NCI-H2171 treated with DMSO at 0.1 percent for 48 hours (cell line): Measurements from ENCODE around the gene DNASE2.
"Not testable (repeated sequence)": the region's sequence is repeated elsewhere in the genome, so short reads cannot be mapped to it uniquely, and the experiment has no call there.

ENCODE experiments used
- DNase-seq: peaks from one replicate; lab custom pipeline; 2025; lab: John Stamatoyannopoulos, UW

DNASE2 gene

DNA sequence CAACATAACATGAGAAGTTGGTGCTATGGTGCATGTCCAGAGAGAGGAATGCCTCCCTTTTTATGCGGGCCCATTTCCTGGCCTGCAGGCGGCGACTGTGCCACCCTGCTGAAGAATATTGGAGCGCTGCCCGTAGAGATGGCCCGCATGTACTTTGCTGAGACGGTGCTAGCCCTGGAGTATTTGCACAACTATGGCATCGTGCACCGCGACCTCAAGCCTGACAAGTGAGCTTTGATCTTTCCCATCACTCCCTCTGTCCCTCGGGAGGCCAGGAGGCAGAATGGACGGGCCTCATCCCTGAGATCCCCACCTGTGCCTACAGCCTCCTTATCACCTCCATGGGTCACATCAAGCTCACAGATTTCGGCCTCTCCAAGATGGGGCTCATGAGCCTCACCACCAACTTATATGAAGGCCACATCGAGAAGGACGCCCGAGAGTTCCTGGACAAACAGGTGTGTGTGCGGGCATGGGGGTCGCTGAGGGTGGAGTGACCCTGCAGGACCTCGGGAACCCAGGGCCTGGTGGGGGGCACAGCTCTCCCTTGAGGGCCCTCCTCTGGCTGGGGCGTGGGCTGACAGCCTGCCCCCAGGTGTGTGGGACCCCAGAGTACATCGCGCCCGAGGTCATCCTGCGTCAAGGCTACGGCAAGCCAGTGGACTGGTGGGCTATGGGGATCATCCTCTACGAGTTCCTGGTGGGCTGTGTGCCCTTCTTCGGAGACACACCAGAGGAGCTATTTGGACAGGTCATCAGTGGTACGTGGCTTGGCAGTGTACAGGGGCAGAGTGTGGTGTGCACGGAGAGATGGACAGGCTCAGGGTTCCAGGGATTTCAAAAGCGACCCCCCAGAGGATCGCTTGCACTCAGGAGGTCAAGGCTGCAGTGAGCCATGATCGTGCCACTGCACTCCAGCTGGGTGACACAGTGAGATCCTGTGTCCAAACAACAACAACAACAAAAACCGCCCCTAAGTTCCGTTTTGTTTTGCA is 16.2 kb downstream of the DNASE2 start:
- DNase-seq, result no peak

DNA sequence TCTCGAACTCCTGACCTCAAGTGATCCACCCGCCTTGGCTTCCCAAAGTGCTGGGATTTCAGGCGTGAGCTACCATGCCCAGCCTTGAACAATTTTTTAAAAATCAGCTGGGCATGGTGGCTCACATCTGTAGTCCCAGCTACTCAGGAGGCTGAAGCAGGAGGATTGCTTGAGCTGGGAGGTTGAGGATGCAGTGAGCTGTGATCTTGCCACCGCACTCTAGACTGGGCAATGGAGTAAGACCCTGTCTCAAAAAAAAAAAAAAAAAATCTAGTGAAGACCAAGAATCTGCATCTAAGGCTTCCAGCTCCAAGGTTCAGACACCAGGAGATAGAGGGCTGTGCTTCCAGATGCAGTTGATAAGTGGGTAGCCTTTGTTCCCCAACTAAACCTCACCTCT is 17.1 kb downstream of the DNASE2 start:
- DNase-seq, result no peak

DNA sequence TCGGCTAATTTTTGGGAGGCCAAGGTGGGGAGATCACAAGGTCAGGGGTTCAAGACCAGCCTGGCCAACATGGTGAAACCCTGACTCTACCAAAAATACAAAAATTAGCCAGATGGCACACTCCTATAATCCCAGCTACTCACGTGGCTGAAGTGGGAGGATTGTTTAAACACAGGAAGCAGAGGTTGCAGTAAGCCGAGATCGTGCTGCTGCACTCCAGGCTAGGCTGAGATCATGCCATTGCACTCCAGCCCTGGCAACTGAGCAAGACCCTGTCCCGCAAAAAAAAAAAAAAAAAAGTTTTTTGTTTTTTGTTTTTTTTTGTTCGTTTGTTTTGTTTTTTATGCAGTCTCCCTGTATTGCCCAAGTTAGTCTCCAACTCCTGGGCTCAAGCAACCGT is 21.7 kb downstream of the DNASE2 start:
- DNase-seq, result peak; percentile 22

DNA sequence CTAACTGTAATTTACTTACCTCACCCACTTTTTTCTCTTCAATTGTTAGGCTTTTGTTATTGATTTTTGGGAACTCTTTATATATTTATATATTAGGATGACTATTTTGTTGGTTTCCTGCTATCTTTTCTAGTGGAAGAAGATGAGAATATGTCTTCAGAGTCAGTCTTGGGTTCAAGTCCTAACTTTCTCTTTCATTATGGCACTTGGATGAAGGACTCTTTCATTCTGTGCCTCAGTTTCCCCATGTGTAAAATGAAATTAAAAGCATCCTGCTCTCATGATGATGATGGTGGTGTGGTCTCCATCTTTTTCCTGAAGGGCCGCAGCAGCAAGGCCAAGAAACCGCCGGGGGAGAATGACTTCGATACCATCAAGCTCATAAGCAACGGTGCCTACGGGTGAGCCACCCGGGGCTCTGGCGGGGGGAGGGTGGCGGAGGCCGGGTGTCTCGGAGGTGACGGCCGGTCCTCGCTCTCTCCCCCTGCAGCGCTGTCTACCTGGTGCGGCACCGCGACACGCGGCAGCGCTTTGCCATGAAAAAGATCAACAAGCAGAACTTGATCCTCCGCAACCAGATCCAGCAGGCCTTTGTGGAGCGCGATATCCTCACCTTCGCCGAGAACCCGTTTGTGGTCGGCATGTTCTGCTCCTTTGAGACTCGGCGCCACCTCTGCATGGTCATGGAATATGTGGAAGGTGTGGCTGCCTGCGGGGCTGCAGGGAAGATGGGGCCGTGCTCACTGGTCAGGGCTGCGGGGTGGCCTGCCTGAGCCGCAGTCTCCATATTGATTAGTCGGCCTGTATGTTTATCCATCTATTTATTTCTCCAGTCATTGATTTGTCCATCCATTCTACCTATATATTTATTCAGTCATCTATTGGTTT is 23.0 kb downstream of the DNASE2 start:
- DNase-seq, result no peak

DNA sequence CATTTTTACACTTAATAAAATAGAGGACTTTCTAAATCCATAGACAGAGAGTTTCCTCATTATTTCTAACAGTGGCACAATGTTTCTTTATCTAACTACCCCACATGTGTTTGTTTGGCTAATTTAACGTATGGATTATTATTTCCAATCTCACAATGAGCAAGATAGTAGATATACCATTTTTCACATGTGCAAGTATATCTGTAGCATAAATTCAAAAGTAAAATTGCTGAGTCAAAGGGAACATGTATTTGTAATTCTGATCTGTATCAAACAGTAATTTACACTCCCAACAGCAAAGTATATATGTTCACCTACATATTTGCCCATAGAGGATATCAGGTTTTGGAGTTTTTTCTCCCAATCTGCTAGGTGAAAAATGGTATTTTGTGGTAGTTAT is 24.6 kb downstream of the DNASE2 start:
- no peak for DNase-seq

DNA sequence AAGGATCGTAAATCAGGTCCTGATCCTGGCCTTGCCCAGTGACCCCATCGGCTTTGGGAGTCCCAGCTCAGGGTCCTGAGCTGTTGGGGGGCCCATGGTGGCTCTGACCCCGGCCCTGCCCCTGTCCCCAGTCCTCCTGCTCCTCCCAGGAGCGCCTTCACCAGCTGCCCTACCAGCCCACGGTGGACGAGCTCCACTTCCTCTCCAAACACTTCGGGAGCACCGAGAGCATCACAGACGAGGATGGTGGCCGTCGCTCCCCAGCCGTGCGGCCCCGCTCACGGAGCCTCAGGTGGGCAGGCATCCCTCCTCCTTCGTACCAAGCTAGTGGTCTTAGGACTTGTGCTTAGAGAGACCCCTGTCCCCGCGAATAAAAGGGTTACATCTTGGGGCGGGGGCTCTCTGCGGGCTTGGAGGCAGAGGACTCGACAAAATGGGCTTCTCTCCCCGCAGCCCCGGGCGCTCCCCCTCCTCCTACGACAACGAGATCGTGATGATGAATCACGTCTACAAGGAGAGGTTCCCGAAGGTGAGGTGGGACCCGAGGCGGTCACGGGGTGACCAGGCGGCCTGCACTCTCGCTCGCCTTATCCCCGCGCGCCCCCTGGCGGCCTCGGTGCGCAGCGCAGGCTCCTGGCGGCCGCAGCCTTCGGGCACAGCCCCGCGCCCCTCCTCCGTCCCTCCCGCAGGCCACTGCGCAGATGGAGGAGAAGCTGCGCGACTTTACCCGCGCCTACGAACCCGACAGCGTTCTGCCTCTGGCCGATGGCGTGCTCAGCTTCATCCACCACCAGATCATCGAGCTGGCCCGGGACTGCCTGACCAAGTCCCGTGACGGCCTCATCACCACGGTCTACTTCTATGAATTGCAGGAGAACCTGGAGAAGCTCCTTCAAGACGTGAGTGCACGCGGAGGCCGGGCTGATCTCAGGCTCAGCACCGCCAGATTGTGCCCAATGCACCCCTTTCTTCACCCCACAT is 33.8 kb downstream of the DNASE2 start:
- DNase-seq, result peak; percentile 73

DNA sequence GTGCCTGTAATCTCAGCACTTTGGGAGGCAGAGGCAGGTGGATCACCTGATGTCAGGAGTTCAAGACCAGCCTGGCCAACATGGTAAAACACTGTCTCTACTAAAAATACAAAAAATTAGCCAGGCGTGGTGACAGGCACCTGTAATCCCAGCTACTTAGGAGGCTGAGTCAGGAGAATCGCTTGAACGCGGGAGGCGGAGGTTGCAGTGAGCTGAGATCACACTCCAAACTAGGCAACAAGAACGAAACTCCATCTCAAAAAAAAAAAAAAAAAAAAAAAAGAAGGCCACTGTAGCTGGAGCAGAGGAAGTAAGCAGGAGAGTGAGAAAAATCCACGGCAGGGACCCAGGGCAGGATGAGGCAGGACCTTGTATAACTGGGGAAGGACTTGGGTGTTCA is 34.6 kb downstream of the DNASE2 start:
- not testable (repeated sequence) for DNase-seq

DNA sequence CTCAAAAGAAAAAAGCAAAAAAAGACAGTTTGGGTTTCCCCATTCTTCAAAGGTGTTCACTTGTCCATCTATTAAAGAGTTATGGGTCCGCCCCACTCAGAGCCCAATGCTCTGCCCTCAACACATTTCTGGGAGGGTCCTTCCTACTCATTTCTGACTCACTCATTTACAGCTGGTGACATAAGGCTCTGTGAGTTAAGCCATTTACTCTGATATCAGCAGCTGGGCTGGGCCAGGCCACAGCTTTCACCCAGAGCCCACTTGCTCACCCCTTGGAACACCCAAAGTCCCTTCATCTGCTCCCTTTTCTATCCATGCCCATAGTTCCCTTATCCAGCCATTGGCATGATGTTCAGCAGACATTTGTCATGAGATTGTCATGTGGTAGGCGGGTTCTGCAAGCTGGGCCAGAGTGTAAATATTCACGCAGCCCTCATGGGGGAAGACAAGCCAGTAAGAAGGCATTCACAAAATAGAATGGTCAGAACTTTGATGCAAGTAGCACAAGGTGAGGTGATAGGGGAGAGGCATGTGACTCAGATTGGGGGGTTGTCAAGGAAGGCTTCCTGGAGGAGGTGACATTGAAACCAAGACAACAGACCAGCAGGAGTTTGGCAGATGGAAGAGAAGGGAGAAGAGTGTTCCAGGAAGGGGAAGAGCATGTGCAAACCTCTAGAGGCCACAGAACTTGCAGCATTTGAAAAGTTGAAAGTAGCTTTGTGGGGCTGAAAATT is 37.1 kb downstream of the DNASE2 start:
- DNase-seq, result no peak

DNA sequence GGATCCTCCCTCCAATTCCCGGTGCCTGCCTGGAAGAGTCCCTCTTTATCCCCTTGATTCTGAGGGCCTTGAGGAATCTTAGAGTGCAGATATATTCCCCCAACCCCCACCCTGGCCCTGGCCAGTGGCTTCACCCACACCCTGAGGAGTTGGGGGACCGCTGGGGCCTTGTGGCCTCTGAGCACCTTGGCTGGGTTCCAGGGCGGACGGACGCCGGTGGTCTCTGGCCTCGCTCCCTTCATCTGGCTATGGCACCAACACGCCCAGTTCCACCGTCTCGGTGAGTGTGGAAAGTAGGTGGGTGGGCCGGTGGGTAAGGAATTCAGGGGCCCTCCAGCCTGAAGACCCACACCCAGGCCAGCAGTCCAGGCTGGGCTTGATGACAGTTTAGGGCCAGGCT is 37.9 kb downstream of the DNASE2 start:
- no peak for DNase-seq

DNA sequence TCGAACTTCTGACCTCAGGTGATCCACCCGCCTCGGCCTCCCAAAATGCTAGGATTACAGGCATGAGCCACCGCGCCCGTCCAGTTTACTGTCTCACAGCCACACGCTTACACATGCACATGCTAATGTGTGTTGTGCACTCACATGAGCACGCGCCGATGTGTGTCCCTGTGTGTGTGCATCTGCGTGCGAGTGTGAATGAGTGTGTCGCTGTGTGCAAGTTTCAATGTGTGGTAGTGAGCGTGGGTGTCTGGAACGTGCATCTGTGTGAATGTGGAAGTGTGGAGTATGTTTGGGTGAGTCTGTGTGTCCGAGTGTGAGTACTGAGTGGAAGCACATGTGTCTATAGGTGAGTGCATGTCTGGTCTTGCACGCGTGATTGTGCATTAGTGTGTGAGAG is 38.7 kb downstream of the DNASE2 start:
- no peak for DNase-seq

DNA sequence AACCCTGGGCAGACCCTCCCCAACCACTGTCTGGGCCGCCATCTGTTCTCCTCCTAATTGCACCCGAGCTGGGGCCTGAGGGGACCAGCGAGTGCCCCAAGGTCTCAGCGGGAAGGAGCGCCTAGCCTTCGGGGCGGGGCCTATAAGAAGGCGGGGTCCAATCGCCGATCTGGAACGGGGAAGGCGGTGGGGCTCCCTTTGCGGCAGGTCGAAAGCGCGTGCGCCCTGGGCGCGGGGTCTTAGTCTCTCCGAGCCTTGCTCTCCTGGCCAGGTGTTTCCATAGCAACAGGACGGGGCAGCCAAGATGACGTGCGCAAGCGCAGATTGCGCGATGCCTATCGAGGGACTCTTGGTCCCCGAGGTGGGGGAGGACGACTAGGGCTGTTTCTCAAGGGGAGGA is 40.2 kb downstream of the DNASE2 start:
- DNase-seq, result peak; percentile 96

DNA sequence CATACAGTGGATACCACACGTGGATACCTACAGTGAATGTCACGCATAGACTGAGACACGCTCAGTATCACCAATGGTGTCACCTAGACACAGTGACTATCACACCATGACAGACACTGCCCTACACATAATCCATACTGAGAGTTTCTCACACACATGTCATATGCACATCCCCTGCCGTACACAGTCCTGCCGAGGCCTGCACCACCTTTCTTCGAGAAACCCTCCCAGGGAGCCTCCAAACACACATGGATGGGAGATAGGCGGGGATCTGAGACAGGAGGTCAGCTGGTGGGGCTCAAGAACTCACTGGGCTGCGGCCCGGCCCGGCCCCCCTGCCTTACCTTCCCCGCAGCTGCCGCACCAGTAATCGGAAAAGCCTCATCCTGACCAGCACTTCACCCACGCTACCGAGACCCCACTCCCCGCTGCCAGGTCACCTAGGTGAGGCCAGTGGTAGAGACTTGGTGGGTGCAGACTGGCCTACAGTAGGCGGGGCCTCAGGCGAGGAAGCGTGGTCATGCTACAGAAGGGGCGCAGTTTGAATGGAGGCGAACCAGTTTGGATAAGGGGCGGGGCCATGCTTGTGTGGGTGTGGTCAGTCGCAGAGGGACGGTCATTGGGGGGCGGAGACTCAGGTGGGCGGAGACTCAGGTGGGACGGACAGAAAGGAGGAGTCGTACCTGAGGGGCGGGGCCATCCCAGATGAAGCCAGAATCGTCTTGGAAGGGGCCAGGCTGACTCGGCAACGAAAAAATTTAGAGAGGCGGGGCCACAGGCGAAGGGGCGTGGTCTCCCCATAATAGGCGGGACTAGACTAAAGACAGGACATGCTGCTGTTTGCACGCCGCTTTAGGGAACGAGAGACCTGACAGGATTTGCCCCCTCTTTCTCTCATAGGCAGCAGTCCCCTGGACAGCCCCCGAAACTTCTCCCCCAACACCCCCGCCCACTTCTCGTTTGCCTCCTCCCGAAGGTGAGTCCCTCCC is 40.9 kb downstream of the DNASE2 start:
- peak; percentile 91 for DNase-seq

DNA sequence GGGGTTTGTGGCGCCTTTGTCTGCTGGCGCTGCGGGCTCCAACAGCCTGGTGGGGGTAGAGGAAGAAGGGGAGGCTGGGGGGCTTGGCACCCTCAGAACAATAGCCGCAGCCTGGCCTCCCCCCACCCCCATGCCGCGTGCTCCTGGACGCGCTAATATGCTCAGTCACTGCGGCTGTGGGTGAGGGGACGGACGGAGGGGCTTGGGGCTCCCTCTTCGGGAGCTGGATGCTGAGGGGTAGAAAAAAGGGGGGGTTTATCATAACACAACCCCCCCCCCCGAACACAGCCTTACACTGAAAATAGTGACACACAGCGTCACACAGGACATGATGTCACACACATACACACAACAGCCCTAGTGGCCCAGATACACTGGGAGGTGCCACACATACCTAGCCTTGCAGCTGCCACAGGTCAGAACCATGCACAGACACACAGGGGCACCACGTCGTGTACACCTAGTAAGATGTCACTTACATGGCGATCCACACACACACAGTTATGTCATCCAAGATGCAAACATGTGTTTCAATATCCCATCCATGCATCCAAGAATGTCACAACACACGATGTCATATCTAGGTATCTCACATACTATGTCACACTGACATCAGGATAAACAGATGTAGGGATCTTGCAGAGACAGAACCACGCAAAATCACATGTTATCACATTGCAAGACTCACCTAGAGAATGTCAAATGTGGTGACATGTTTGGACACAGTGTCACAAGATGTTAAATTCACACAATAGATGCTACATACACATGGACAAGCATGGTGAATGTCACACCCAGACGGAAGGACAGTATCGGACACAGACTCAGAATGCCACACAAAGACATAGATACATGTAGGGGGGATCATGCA is 42.1 kb downstream of the DNASE2 start:
- peak; percentile 41 for DNase-seq

DNA sequence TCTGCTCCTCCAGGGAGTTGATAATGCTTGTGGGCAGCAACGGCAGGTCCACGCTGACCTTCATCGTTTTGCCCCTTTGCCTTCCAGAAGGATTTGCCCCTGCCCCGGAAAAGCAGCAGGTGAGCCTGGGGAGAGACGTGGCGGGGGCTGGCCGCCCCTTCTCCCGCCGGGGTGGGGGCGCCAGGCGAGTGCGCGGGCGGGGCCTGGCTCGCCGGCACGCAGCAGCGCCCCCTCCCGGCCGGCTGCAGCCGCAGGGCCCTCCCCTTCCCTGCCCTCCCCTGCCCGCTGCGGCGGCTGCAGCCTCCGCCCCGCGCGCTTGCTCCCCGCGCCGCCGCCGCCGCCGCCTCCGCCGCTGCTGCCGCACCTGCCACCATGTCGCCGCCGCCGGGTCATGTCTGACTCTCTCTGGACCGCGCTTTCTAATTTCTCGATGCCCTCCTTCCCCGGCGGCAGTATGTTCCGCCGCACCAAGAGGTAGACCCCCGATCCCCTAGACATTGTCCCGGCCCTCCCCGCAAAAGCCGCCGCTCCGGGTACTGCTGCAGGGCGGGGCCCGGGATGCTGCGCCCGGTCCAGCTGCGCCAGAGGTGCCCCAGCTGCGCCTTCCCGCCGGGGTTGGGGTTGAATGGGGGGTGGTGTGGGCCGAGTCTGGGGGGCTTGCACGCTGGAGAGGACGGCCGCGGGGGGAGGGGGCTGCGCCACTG is 42.9 kb downstream of the DNASE2 start, which contains the start of gene MAST1:
Gene MAST1, plus strand, starts transcription at position 334 of the 704 bp plus-strand sequence. Its CDS starts 58 bp downstream, at position 392.
- DNase-seq, result peak; percentile 54

DNA sequence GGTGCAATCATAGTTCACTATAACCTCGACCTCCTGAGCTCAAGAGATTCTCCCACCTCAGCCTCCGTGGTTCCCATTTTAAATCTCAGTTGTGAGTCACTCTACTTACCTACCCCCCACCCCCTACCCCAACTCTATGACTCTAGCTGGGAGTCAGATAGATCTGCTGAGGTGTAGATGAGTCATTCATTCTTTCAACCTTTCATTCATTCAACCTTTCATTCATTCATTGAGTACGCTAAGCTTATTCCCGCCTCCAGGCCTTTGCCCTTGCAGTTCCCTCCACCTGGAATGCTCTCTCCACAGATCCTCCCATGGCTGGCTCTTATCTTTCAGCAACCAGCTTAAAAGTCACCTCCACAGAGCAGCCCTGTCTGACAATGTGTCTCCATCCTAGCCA is 44.0 kb downstream of the DNASE2 start:
- no peak for DNase-seq

DNA sequence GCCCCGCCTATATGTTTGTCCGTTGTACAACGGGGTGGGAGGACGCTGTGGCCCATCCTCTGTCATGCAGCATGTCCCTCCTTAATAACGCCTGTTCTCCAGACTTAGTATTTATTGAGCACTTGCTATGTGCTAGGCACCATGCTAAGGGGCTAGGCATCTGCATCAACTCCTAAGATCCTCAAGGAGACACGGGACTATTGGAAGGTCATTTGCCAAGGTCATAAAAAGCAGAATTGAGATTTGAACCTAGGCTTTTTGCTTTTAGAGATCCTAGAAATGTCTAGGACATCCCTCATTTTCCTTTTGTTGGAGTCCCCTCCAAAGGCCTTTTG is 44.8 kb downstream of the DNASE2 start:
- no peak for DNase-seq

DNA sequence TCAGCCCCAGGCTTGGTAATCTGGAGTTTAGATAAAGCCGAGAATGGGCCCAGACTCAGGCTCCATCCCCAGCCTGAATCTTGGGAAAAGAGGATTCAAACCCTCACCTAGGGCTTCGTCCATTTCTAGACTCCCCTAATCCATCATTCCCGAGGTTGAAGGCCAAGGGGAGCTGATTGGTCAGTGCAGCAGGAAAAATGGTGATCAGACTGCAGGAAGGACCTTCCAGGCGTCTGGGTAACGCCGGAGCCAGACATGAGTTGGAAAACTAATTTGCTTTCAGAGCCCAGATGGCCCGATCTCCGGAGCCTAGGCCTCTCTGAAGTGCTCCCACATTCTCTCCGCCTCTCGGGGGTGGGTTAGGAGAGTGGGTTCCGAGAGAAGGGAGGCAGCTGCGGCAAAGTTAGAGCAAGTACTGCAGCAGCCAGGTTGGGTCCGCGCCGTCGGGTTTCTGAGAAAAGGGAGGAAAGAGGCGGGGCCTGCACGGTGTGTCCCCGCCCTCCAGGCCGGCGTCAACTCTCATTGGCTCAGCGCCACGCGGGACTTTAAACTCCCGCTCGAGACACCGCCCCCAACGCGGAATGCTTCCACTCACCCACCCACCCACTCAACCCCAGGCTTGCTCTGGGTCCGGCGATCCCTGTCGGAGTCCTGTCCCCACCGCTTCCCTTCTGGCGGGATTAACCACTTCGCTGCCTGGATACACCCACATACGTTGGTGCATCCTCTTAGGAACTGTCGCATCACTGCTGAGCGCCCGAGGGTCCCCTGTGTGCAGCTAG is 46.1 kb downstream of the DNASE2 start:
- no peak for DNase-seq
